Measurements from ENCODE around the gene MCIDAS. TPM values are rescaled to one million over a fixed set of nuclear protein-coding genes. Genes with fewer than 3 reads are reported as not detected.

MCIDAS gene
- total RNA-seq, 1 donor from 2014 or later = not detected

- no peak for DNase-seq (ENCODE audit: low spot score)
Observed at GRCh38 chr5:55222985-55223811, 3.9 kb downstream of the MCIDAS start.

- no peak for DNase-seq (ENCODE audit: low spot score)
Observed at GRCh38 chr5:55222092-55222984, 4.8 kb downstream of the MCIDAS start.

GRCh38 chr5:55220433-55221185 is 6.5 kb downstream of the MCIDAS start:
- peak; percentile 89 for DNase-seq (ENCODE audit: low spot score)

GRCh38 chr5:55219770-55220169 is 7.3 kb downstream of the MCIDAS start:
- DNase-seq (ENCODE audit: low spot score) = no peak

GRCh38 chr5:55218967-55219366 is 8.1 kb downstream of the MCIDAS start:
- no peak for DNase-seq (ENCODE audit: low spot score)

GRCh38 chr5:55211184-55211874 is 15.8 kb downstream of the MCIDAS start:
- no peak for DNase-seq (ENCODE audit: low spot score)

- DNase-seq (ENCODE audit: low spot score) = no peak
Observed at GRCh38 chr5:55205001-55205400, 22.1 kb downstream of the MCIDAS start.

GRCh38 chr5:55191165-55191564 is 36.0 kb downstream of the MCIDAS start:
- DNase-seq (ENCODE audit: low spot score) = no peak

- no peak for DNase-seq (ENCODE audit: low spot score)
Observed at GRCh38 chr5:55188656-55189540, 38.2 kb downstream of the MCIDAS start.

GRCh38 chr5:55187370-55187769 is 39.7 kb downstream of the MCIDAS start:
- no peak for DNase-seq (ENCODE audit: low spot score)

- no peak for DNase-seq (ENCODE audit: low spot score)
Observed at GRCh38 chr5:55180016-55180415, 47.1 kb downstream of the MCIDAS start.

GRCh38 chr5:55177078-55177477 is 50.0 kb downstream of the MCIDAS start:
- DNase-seq (ENCODE audit: low spot score) = no peak

- DNase-seq (ENCODE audit: low spot score) = no peak
Observed at GRCh38 chr5:55176176-55176818, 50.8 kb downstream of the MCIDAS start.

GRCh38 chr5:55175781-55176175 is 51.3 kb downstream of the MCIDAS start:
- no peak for DNase-seq (ENCODE audit: low spot score)

- DNase-seq (ENCODE audit: low spot score) = no peak
Observed at GRCh38 chr5:55173687-55174230, 53.4 kb downstream of the MCIDAS start.

GRCh38 chr5:55172937-55173686 is 54.0 kb downstream of the MCIDAS start, which contains the start of gene CDC20B:
Gene CDC20B (minus strand): TSS chr5:55173177. CDS start chr5:55173000, 177 bp downstream.
- no peak for DNase-seq (ENCODE audit: low spot score)

GRCh38 chr5:55172051-55172899 is 54.8 kb downstream of the MCIDAS start:
- DNase-seq (ENCODE audit: low spot score) = no peak
